Measurements from ENCODE around the gene ZFAND6.
"Not testable (repeated sequence)": the region's sequence is repeated elsewhere in the genome, so short reads cannot be mapped to it uniquely, and the experiment has no call there.

Gene ZFAND6

GRCh38 chr15:80099241-80099640 lies 39.8 kb downstream of the ZFAND6 start:
- no peak for DNase-seq (ENCODE audit: low read depth)

DNA sequence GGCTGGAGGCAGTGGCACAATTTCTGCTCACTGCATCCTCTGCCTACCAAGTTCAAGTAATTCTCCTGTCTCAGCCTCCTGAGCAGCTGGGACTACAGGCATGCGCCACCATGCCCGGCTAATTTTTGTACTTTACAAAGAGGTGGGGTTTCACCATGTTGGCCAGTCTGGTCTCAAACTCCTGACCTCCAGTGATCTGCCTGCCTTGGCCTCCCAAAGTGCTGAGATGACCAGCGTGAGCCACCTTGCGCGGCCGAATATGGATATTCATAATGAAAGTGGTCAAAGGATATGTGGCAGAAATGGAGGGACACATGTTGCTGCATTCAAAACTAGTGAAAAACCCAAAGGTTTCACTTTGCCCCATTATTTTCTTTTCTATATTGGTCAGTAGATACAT lies 40.2 kb downstream of the ZFAND6 start:
- not testable (repeated sequence) for DNase-seq (ENCODE audit: low read depth)

- DNase-seq (ENCODE audit: low read depth): no peak
Measured at GRCh38 chr15:80100247-80100646, 40.8 kb downstream of the ZFAND6 start.

GRCh38 chr15:80105193-80105592 lies 45.7 kb downstream of the ZFAND6 start:
- DNase-seq (ENCODE audit: low read depth): no peak

- DNase-seq (ENCODE audit: low read depth): no peak
Measured at GRCh38 chr15:80105595-80105994, 46.1 kb downstream of the ZFAND6 start.

DNA sequence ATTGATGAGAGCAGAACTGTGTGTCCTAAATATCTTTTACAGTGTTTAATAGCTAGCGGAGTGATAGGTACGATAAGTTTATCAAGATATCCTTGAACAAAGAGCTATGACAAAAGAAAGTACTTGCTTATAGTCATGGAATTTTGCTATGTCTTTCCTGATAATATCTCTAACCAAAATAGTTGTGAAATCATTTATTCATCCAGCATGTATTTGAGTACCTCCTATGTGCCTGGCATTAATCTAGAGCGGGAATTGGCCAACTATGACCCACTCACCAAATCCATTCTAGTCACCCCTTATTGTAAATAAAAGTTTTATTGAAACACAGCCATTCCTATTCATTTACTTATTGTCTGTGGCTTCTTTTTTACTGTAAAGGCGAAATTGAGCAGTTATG lies 46.6 kb downstream of the ZFAND6 start:
- no peak for DNase-seq (ENCODE audit: low read depth)

GRCh38 chr15:80107204-80107603 lies 47.7 kb downstream of the ZFAND6 start:
- DNase-seq (ENCODE audit: low read depth): no peak

- DNase-seq (ENCODE audit: low read depth): no peak
Measured at GRCh38 chr15:80107774-80108173, 48.3 kb downstream of the ZFAND6 start.

GRCh38 chr15:80109388-80109787 lies 49.9 kb downstream of the ZFAND6 start:
- no peak for DNase-seq (ENCODE audit: low read depth)

- DNase-seq (ENCODE audit: low read depth): no peak
Measured at GRCh38 chr15:80110920-80111319, 51.4 kb downstream of the ZFAND6 start.

GRCh38 chr15:80114114-80114513 lies 54.6 kb downstream of the ZFAND6 start:
- DNase-seq (ENCODE audit: low read depth): no peak

GRCh38 chr15:80115021-80115420 lies 55.5 kb downstream of the ZFAND6 start:
- no peak for DNase-seq (ENCODE audit: low read depth)

GRCh38 chr15:80118956-80119355 lies 59.5 kb downstream of the ZFAND6 start:
- no peak for DNase-seq (ENCODE audit: low read depth)

DNA sequence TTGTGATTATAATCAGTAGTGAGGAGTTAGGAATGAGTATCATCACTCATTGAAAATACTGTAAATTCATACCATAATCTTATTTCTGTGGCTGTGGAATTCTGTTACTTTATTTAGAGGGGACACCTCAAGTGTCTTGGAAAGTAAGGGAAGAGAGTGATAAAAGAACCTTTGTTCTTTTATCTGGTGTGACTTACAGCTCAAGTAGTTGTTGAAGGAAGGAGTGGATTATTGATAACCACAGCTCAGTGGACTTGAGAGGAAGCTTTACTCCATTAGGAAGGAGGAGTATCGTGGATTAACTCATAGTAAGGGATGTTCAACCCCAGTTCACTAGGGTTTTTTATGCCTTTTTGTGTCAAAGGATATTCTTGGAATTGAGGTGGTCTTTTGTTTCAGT lies 61.2 kb downstream of the ZFAND6 start:
- no peak for DNase-seq (ENCODE audit: low read depth)

DNA sequence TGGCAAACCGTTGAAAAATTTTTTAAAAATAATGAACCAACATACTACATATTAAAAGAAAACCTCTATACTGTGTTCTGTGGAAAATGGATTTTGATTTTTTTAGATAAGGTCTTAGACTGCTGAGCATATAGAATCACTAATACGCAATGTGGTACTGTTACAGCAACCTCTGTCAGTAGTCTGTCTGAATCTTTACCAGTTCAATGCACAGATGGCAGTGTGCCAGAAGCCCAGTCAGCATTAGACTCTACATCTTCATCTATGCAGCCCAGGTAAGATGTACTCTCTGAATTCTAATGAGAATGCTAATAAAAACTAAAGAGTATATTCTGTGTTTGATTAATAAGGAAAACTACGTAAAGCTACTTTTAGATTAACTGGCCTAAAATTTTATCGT lies 62.1 kb downstream of the ZFAND6 start:
- no peak for DNase-seq (ENCODE audit: low read depth)

DNA sequence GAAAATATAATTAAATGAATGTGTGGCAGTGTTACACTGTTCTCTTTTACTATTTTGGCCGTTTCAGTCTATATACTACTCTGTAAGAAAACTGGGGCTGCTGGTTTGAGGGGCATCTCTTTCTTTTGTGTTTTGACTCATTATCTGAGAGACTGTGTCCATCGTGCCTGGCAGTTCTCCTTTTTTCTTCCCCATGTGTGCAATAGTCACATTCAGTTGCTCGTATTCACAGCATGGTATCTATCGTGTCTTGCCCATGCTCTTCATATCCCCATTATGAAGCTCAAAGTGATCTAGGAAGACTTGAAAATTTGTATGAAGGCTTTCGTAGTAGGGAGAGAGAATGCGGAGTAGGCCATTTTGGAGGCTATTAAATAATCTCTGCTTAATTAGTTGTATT lies 63.6 kb downstream of the ZFAND6 start:
- DNase-seq (ENCODE audit: low read depth): no peak

GRCh38 chr15:80127253-80127652 lies 67.8 kb downstream of the ZFAND6 start:
- DNase-seq (ENCODE audit: low read depth): not testable (repeated sequence)

DNA sequence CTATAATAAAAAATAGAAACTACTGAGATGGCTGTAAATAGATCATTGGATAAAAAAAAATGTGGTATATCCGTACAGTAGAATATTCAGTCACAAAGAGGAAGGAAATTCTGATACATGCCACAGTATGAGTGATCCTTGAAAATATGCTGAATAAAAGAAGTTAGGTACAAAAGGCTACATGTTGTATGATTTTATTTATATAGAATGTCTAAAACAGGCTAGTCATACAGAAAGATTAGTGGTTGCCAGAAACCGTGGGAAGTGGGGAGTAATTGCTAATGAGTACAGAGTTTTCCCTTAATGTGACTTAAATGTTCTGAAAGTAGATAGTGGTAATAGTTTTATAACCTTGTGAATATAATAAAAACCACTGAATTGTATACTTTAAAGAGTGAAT lies 68.4 kb downstream of the ZFAND6 start:
- DNase-seq (ENCODE audit: low read depth): no peak

- DNase-seq (ENCODE audit: low read depth): no peak
Measured at GRCh38 chr15:80132382-80132781, 72.9 kb downstream of the ZFAND6 start.

DNA sequence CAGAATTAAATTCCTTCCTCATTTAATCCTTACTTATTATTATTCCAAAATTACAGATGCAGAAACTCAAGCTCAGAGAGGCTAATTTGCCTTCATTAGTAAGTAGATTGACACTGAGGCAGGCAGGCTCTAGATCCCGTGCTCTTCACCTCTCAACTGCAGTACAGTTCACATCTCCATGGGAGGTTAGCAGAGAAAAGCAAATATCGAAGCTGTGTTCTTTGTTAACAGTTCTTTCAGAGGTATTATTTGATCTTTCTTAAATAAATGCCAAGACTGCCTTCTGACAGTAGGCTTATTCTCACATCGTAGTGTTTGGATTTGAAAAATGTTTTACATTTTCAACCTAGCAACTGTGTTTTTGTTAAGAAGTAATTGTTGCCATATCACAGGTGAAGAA lies 77.4 kb downstream of the ZFAND6 start:
- DNase-seq (ENCODE audit: low read depth): no peak

DNA sequence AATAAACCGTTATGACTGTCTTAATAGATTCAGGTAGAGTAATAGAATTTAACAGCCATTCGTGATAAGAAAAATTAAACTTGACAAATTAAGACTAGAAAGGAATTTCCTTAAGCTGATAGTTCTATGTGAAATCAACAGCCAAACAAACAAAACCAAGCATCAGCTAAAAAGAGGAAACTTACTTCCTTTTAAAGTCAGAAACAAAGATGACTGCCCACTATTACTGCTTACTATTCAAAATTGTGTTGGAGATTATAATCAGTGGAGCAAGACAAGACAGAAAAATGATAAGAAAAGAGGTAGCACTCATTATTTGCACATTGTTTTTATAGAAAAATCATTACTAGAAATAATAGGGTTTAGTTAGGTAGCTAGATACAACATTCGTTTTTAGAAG lies 79.5 kb downstream of the ZFAND6 start:
- DNase-seq (ENCODE audit: low read depth): no peak

- no peak for DNase-seq (ENCODE audit: low read depth)
Measured at GRCh38 chr15:80140909-80141308, 81.4 kb downstream of the ZFAND6 start.

GRCh38 chr15:80141916-80142598 lies 82.6 kb downstream of the ZFAND6 start:
- DNase-seq (ENCODE audit: low read depth): no peak

DNA sequence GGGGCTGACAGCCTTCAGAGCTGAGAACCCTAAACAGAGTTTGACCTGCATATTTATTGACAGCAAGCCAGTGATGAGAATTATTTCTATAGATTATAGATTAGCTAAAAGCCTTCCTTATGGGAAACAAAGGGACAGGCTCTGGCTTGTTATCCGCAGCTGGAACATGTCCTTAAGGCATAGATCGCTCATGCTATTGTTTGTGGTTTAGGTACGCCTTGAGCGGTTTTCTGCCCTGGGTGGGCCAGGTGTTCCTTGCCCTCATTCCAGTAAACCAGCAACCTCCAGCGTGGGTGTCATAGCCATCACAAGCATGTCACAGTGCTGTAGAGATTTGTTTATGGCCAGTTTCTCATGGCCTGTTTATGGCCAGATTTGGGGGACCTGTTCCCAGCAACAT lies 83.2 kb downstream of the ZFAND6 start:
- no peak for DNase-seq (ENCODE audit: low read depth)

GRCh38 chr15:80151148-80151547 lies 91.7 kb downstream of the ZFAND6 start:
- DNase-seq (ENCODE audit: low read depth): no peak
